Osteoblast (primary cell): ENCODE measurements around the gene CXCL9. TPM values are rescaled to one million over a fixed set of nuclear protein-coding genes. Genes with fewer than 3 reads are reported as not detected.
"Not testable (repeated sequence)": the region's sequence is repeated elsewhere in the genome, so short reads cannot be mapped to it uniquely, and the experiment has no call there.

Experiments
- DNase-seq: peaks from one replicate; pipeline ENCODE4 v3.0.0; 2011; ENCODE audit warnings: low spot score, mixed read lengths; ENCODE audit not compliant: insufficient read length; ENCODE audit errors: missing footprints
- H2AFZ ChIP-seq: 2 replicates; pipeline ENCODE4 v1.6.0; 2011; ENCODE audit warnings: mild to moderate bottlenecking, low read length
- H3K27ac ChIP-seq: 2 replicates; pipeline ENCODE4 v1.5.1; 2011; ENCODE audit warnings: mild to moderate bottlenecking, low read depth, low read length, moderate library complexity
- H3K27me3 ChIP-seq: 2 replicates; pipeline ENCODE4 v1.6.0; 2012; ENCODE audit warnings: mild to moderate bottlenecking, control low read depth, inconsistent platforms, low read length, moderate library complexity; ENCODE audit not compliant: insufficient read depth
- H3K36me3 ChIP-seq: 2 replicates; pipeline ENCODE4 v1.5.1; 2011; ENCODE audit warnings: mild to moderate bottlenecking, low read length, control low read depth, moderate library complexity; ENCODE audit not compliant: insufficient read depth
- H3K4me1 ChIP-seq: 2 replicates; pipeline ENCODE4 v1.5.1; 2011; ENCODE audit warnings: mild to moderate bottlenecking, low read length, control low read depth, moderate library complexity; ENCODE audit not compliant: insufficient read depth
- H3K4me2 ChIP-seq: 2 replicates; pipeline ENCODE4 v1.6.0; 2011; ENCODE audit warnings: mild to moderate bottlenecking, low read length; ENCODE audit not compliant: insufficient read depth
- H3K4me3 ChIP-seq: fragments of 200-600 bp; sonication (generic); 3 replicates; pipeline ENCODE4 v1.5.1; 2012; ENCODE audit warnings: mild to moderate bottlenecking, low read length, inconsistent platforms; ENCODE audit not compliant: insufficient read depth
- H3K79me2 ChIP-seq: 2 replicates; pipeline ENCODE4 v1.6.0; 2012; ENCODE audit warnings: mild to moderate bottlenecking, low read length, control low read depth, inconsistent platforms; ENCODE audit not compliant: insufficient read depth
- H3K9me3 ChIP-seq: 2 replicates; pipeline ENCODE4 v1.5.1; 2011; ENCODE audit warnings: low read depth, low read length, control low read depth
- H4K20me1 ChIP-seq: 2 replicates; pipeline ENCODE4 v1.6.0; 2012; ENCODE audit warnings: mild to moderate bottlenecking, low read length, control low read depth; ENCODE audit not compliant: insufficient read depth
- CTCF ChIP-seq: IDR thresholded peaks from 2 replicates; pipeline ENCODE4 v1.5.1; 2011; ENCODE audit warnings: mild to moderate bottlenecking, low read depth, low read length, moderate library complexity; ENCODE audit errors: extremely low read depth
- total RNA-seq: library from RNA; depleted of rRNA; stranded (reverse); fragments of >200 nt; gene quantifications from 2 replicates; pipeline ENCODE4 v1.2.3, GENCODE V29; 2012

CXCL9 gene
- total RNA-seq, 1 donor, result not detected

DNA sequence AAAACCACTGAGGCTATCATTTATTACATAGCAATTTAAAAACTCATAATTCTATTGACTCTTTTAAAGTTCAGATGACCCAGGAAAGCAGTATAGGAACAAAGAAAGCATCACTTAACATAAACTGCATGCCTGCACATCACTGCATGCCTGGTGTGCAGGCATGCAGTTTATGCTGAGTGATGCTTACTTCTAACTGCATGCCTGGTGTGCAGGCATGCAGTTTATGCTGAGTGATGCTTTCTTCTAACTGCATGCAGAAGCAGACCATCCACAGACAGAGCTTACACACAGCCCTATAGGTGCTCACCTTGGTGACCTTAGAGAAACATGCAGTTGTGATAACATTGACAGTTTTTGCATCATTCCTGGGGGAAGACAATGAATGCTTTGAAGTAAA is 33.5 kb downstream of the CXCL9 start:
- no peaks in the 10 kb centered on the region for H3K27me3 ChIP-seq
- no peak for TF ChIP-seq CTCF
- no peaks in the 10 kb centered on the region for H3K79me2 ChIP-seq
- H3K4me1 ChIP-seq, result no peaks in the 10 kb centered on the region
- no peak overlapping the region for H3K4me2 ChIP-seq
- peaks cover 87% of the 10 kb centered on the region for H3K36me3 ChIP-seq
- no peak for DNase-seq
- no peak overlapping the region for H3K27ac ChIP-seq
- H2AFZ ChIP-seq, result no peak overlapping the region
- H3K9me3 ChIP-seq, result no peaks in the 10 kb centered on the region
- H4K20me1 ChIP-seq, result no peaks in the 10 kb centered on the region
- H3K4me3 ChIP-seq, result no peak overlapping the region

DNA sequence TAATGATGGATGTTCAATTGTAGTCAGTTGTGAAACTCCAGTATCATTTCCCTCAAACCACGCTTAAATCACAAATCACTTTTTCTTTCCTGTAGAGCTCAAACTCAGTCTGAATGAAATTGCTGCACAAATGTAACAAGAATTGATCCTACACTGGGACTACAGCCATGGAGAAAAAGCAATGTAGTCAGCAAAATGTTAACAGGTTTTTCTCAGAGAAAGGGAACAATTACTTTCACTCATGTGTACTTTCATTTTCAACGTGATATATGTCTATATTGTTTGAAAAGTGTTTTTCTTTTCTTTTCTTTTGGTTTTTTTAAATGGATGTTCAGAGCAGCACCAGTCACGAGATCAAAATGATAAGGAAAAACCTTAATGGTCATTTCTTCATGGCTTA is 39.2 kb downstream of the CXCL9 start:
- DNase-seq, result no peak

DNA sequence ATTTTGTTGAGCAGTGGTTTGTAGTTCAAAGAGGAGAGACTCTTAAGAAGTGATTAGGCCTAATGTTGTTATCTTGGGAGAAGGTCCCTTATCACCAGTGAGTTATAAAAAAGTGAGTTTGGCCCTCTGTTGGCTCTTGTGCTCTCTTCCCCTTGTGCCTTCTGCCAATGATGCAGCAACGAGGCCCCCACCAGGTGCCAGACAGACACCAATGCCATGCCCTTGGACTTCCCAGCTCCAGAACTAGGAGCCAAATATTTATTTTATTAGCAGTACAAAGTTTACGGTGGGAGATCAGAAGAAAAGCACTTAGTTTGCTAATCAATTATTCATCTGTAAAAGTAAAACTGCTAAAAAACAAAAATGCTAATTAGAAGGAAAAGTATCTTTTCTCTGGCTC is 43.8 kb downstream of the CXCL9 start:
- H3K4me2 ChIP-seq, result no peak overlapping the region
- H3K79me2 ChIP-seq, result no peaks in the 10 kb centered on the region
- no peaks in the 10 kb centered on the region for H3K9me3 ChIP-seq
- no peak overlapping the region for H2AFZ ChIP-seq
- H3K4me1 ChIP-seq, result no peaks in the 10 kb centered on the region
- peaks cover 74% of the 10 kb centered on the region for H3K36me3 ChIP-seq
- H3K27ac ChIP-seq, result no peak overlapping the region
- DNase-seq, result no peak
- no peaks in the 10 kb centered on the region for H4K20me1 ChIP-seq
- H3K4me3 ChIP-seq, result no peak overlapping the region
- TF ChIP-seq CTCF, result no peak
- no peaks in the 10 kb centered on the region for H3K27me3 ChIP-seq

More for the DNA sequence above, 39.2 kb downstream of the CXCL9 start:
- Histone ChIP-seq H3K9me3 (no peaks in the 10 kb centered on the region), H3K4me2 (no peak overlapping the region), H3K79me2 (no peaks in the 10 kb centered on the region), H3K27ac (no peak overlapping the region), H3K27me3 (no peaks in the 10 kb centered on the region), H3K4me3 (no peak overlapping the region), H2AFZ (no peak overlapping the region), H3K36me3 (peaks cover 86% of the 10 kb centered on the region), H3K4me1 (no peaks in the 10 kb centered on the region), H4K20me1 (no peaks in the 10 kb centered on the region)
- no peak for TF ChIP-seq CTCF

- H3K9me3 ChIP-seq, H3K4me2 ChIP-seq, H3K27ac ChIP-seq, DNase-seq, H3K27me3 ChIP-seq, H3K4me3 ChIP-seq, H4K20me1 ChIP-seq, H3K79me2 ChIP-seq, H2AFZ ChIP-seq, H3K4me1 ChIP-seq: not testable (repeated sequence)
- peaks cover 71% of the 10 kb centered on the region for H3K36me3 ChIP-seq
Measured at GRCh38 chr4:75962072-75962471, 45.2 kb downstream of the CXCL9 start.

- H2AFZ ChIP-seq, H3K27ac ChIP-seq, H3K79me2 ChIP-seq, H3K9me3 ChIP-seq, H4K20me1 ChIP-seq, H3K27me3 ChIP-seq, H3K4me2 ChIP-seq, DNase-seq, H3K4me1 ChIP-seq, H3K4me3 ChIP-seq: not testable (repeated sequence)
- peaks cover 68% of the 10 kb centered on the region for H3K36me3 ChIP-seq
Measured at GRCh38 chr4:75958546-75958945, 48.8 kb downstream of the CXCL9 start.

GRCh38 chr4:75954811-75955210 is 52.5 kb downstream of the CXCL9 start:
- not testable (repeated sequence) for H3K4me2 ChIP-seq, H3K4me3 ChIP-seq, H2AFZ ChIP-seq, DNase-seq, H4K20me1 ChIP-seq, H3K4me1 ChIP-seq, H3K27ac ChIP-seq, H3K9me3 ChIP-seq, H3K79me2 ChIP-seq, H3K27me3 ChIP-seq
- peaks cover 77% of the 10 kb centered on the region for H3K36me3 ChIP-seq
